HCT116 (cell line): Measurements from ENCODE around the gene KSR2. TPM values are rescaled to one million over a fixed set of nuclear protein-coding genes. Genes with fewer than 3 reads are reported as not detected.

Experiments used
- ATAC-seq: fragments of 200-7000 bp; cut with Tn5 transposase; 2 replicates; pipeline ENCODE4 v1.9.1; 2020; ENCODE audit warnings: mild to moderate bottlenecking, moderate library complexity
- BruUV-seq: library from RNA; stranded (reverse); fragments of 400-500 nt; replicated peaks from 2 replicates; lab custom pipeline; 2021; lab: Mats Ljungman, UMichigan
- CTCF ChIA-PET: fragments of 300-600 bp; sonication (Branson Sonifier 250); formaldehyde crosslinking; loops from one replicate; lab custom pipeline; 2021; ENCODE audit warnings: antibody characterized with exemption; lab: Charles Lee
- POLR2A ChIA-PET: fragments of 300-600, 350-600 bp; sonication (Branson Sonifier 250); formaldehyde crosslinking; loops from one replicate; lab custom pipeline; 2021; ENCODE audit warnings: antibody characterized with exemption; lab: Charles Lee
- RAD21 ChIA-PET, 2 experiments: fragments of 300-600 bp; sonication (Branson Sonifier 250); formaldehyde crosslinking; loops; one replicate each; lab custom pipeline; 2023; ENCODE audit warnings: low total read pairs in 2 of 2; ENCODE audit not compliant: uncharacterized antibody in 2 of 2, unreplicated experiment in 2 of 2, low non-redundant PET in 1 of 2; lab: Charles Lee
- DNase-seq: peaks from one replicate; pipeline ENCODE4 v3.0.0-alpha.2; 2010; ENCODE audit warnings: low read depth, low spot score
- H2AFZ ChIP-seq: fragments of 200-600 bp; shearing (Covaris generic), sonication (generic); 2 replicates; pipeline ENCODE4 v1.6.1; 2017; ENCODE audit warnings: low read depth, mixed run types, mixed read lengths, antibody characterized with exemption, low read length; ENCODE audit not compliant: poor library complexity, severe bottlenecking
- H3K27ac ChIP-seq: 2 replicates; pipeline ENCODE4 v1.5.1; 2012; ENCODE audit warnings: low read depth, low read length
- H3K27me3 ChIP-seq: fragments of 200-600 bp; sonication (generic); 2 replicates; pipeline ENCODE4 v1.6.1; 2016; ENCODE audit warnings: mixed run types, low read length, mixed read lengths; ENCODE audit not compliant: insufficient read depth
- H3K36me3 ChIP-seq, 2 experiments: fragments of 200-500 bp in 1 of 2; fragments of 200-600 bp in 1 of 2; sonication (Bioruptor generic) in 1 of 2; sonication (generic) in 1 of 2; 2 replicates each; pipeline versions ENCODE4 v1.5.1 to v1.6.1; 2014 to 2016; ENCODE audit warnings: low read length in 2 of 2, inconsistent platforms in 1 of 2, mixed read lengths in 1 of 2, mixed run types in 1 of 2; ENCODE audit not compliant: insufficient read depth in 2 of 2, control insufficient read depth in 1 of 2
- H3K4me1 ChIP-seq, 2 experiments: fragments of 200-600 bp in 1 of 2; sonication (generic) in 1 of 2; 2 replicates each; pipeline versions ENCODE4 v1.5.1 to v1.6.1; 2012 to 2017; ENCODE audit warnings: low read length in 2 of 2, inconsistent platforms in 1 of 2, mild to moderate bottlenecking in 1 of 2, mixed read lengths in 1 of 2, mixed run types in 1 of 2, moderate library complexity in 1 of 2; ENCODE audit not compliant: insufficient read depth in 2 of 2, control insufficient read depth in 1 of 2
- H3K4me2 ChIP-seq: fragments of 200-600 bp; sonication (generic); 2 replicates; pipeline ENCODE4 v1.6.1; 2017; ENCODE audit warnings: mixed run types, low read length, mixed read lengths
- H3K4me3 ChIP-seq, 2 experiments: fragments of 200-600 bp in 1 of 2; sonication (generic) in 1 of 2; replicated peaks in 1 of 2; 2 replicates each; pipeline ENCODE4 v1.5.1; 2011 to 2016; ENCODE audit warnings: low read length in 2 of 2, control low read depth in 1 of 2, low read depth in 1 of 2, mild to moderate bottlenecking in 1 of 2, mixed read lengths in 1 of 2, mixed run types in 1 of 2
- H3K79me2 ChIP-seq: fragments of 200-600 bp; sonication (generic); 2 replicates; pipeline ENCODE4 v1.6.1; 2017; ENCODE audit warnings: mild to moderate bottlenecking, mixed run types, low read length, moderate library complexity, mixed read lengths; ENCODE audit not compliant: insufficient read depth
- H3K9ac ChIP-seq: fragments of 200-600 bp; sonication (generic); 2 replicates; pipeline ENCODE4 v1.6.1; 2016; ENCODE audit warnings: low read length, mixed read lengths
- H3K9me2 ChIP-seq: fragments of 200-600 bp; sonication (generic), shearing (Covaris generic); 2 replicates; pipeline ENCODE4 v1.6.1; 2017; ENCODE audit warnings: mixed run types, mild to moderate bottlenecking, moderate library complexity; ENCODE audit not compliant: insufficient read depth
- H3K9me3 ChIP-seq, 2 experiments: fragments of 200-500 bp in 1 of 2; fragments of 200-600 bp in 1 of 2; sonication (Bioruptor generic) in 1 of 2; sonication (generic) in 1 of 2; 2 replicates each; pipeline ENCODE4 v1.6.1; 2014 to 2017; ENCODE audit warnings: low read length in 2 of 2, mixed read lengths in 2 of 2, inconsistent platforms in 1 of 2, low read depth in 1 of 2, mild to moderate bottlenecking in 1 of 2, mixed run types in 1 of 2, moderate library complexity in 1 of 2; ENCODE audit not compliant: control insufficient read depth in 1 of 2, insufficient read depth in 1 of 2
- H4K20me1 ChIP-seq: fragments of 200-600 bp; sonication (generic), shearing (Covaris generic); 2 replicates; pipeline ENCODE4 v1.6.1; 2017; ENCODE audit warnings: mixed run types, mild to moderate bottlenecking, moderate library complexity; ENCODE audit not compliant: insufficient read depth
- CEBPB ChIP-seq: IDR thresholded peaks from 2 replicates; pipeline ENCODE4 v1.6.1; 2012; ENCODE audit warnings: low read depth
- EGR1 ChIP-seq: IDR thresholded peaks from 2 replicates; pipeline ENCODE4 v1.6.1; 2012; ENCODE audit warnings: low read depth
- FOSL1 ChIP-seq: IDR thresholded peaks from 2 replicates; pipeline ENCODE4 v1.6.1; 2012; ENCODE audit warnings: low read depth
- JUND ChIP-seq: IDR thresholded peaks from 2 replicates; pipeline ENCODE4 v1.6.1; 2012
- RAD21 ChIP-seq: IDR thresholded peaks from 2 replicates; pipeline ENCODE4 v1.6.1; 2012; ENCODE audit warnings: low read depth, mild to moderate bottlenecking
- SIN3A ChIP-seq: IDR thresholded peaks from 2 replicates; pipeline ENCODE4 v1.6.1; 2012; ENCODE audit warnings: low read depth
- SP1 ChIP-seq: IDR thresholded peaks from 2 replicates; pipeline ENCODE4 v1.6.1; 2012; ENCODE audit warnings: low read depth
- SRF ChIP-seq: IDR thresholded peaks from 2 replicates; pipeline ENCODE4 v1.6.1; 2012; ENCODE audit warnings: low read depth
- YY1 ChIP-seq: IDR thresholded peaks from 2 replicates; pipeline ENCODE4 v1.6.1; 2011; ENCODE audit warnings: low read length, low read depth, moderate library complexity, mild to moderate bottlenecking; ENCODE audit not compliant: insufficient replicate concordance; ENCODE audit errors: extremely low read depth
- ZFX ChIP-seq: fragments of 450-650 bp; IDR thresholded peaks from 2 replicates; pipeline ENCODE4 v1.6.1; 2017
- intact Hi-C: fragments of 100-400 bp; cut with micrococcal nuclease; formaldehyde crosslinking; loops from 2 replicates; pipeline ENCODE4 v1.10.0; 2022
- total RNA-seq: library from RNA; stranded (reverse); gene quantifications from one replicate; pipeline ENCODE4 v1.2.1, GENCODE V29; 2021; ENCODE audit not compliant: unreplicated experiment
- TF ChIP-seq, protein P1 (sequence below): IDR thresholded peaks from 2 replicates; pipeline ENCODE4 v1.6.1; 2012
- TF ChIP-seq, protein P2 (sequence below): IDR thresholded peaks from 2 replicates; pipeline ENCODE4 v1.6.1; 2012; ENCODE audit warnings: low read depth
- TF ChIP-seq, protein P3 (sequence below): IDR thresholded peaks from 2 replicates; pipeline ENCODE4 v1.6.1; 2012

Gene KSR2
- total RNA-seq, 1 experiment from 2014 or later = 10.1 TPM

DNA sequence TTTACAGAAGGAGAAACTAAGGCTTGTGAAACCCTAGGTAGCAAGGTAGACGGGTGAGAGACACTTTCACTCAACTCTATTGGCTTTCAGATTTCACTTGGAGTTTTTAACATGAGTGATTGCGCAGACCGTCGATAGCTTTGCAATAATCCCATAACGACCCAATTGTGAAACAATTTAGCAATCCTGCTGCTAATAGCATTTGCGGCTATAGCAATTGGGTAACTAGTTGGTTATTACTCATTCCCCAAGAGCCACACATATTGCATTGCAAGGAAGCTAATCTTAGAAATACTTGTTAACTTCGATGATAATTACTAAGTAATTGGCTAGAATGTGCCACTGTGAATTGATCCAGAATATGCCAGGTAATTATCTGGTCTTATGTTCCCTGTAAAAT is 447.4 kb downstream of the KSR2 start (continued):
- no peak for TF ChIP-seq SP1
- TF ChIP-seq, all 23 proteins: peak for 0

DNA sequence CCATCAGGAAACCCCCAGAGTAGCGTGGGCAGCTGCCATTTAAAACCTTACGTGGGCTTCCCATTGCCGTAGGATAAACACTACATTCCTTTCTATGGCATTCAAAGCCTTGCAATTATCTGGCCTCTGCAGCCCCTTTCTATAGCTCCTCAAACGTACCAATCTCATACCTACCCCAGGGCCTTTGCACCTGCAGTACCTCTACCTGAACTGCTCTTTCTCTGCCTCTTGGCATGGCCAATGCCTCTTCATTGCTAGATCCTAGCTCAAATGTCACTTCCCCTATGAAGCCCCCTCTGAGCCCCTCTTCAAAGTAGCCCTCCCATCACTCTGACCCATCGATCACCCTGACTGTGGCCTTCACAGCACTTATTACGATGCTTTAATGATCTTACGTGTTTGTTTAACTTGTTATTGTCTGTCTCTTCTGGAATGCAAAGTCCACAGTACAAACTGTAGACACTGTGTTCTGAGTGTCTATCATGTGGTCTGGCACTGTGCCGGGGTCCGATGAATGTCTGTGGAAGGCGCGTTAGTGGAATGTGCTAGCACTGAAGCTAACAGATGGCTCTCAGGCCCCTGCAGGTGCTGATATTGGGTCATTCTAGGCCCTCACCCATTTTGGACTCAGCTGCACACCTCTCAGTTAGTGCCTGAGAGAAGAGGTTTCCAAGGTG is 450.1 kb downstream of the KSR2 start:
- H4K20me1 ChIP-seq = no peaks in the 10 kb centered on the region
- TF ChIP-seq, protein P1, sequence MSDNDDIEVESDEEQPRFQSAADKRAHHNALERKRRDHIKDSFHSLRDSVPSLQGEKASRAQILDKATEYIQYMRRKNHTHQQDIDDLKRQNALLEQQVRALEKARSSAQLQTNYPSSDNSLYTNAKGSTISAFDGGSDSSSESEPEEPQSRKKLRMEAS = no peak
- TF ChIP-seq, protein P2, sequence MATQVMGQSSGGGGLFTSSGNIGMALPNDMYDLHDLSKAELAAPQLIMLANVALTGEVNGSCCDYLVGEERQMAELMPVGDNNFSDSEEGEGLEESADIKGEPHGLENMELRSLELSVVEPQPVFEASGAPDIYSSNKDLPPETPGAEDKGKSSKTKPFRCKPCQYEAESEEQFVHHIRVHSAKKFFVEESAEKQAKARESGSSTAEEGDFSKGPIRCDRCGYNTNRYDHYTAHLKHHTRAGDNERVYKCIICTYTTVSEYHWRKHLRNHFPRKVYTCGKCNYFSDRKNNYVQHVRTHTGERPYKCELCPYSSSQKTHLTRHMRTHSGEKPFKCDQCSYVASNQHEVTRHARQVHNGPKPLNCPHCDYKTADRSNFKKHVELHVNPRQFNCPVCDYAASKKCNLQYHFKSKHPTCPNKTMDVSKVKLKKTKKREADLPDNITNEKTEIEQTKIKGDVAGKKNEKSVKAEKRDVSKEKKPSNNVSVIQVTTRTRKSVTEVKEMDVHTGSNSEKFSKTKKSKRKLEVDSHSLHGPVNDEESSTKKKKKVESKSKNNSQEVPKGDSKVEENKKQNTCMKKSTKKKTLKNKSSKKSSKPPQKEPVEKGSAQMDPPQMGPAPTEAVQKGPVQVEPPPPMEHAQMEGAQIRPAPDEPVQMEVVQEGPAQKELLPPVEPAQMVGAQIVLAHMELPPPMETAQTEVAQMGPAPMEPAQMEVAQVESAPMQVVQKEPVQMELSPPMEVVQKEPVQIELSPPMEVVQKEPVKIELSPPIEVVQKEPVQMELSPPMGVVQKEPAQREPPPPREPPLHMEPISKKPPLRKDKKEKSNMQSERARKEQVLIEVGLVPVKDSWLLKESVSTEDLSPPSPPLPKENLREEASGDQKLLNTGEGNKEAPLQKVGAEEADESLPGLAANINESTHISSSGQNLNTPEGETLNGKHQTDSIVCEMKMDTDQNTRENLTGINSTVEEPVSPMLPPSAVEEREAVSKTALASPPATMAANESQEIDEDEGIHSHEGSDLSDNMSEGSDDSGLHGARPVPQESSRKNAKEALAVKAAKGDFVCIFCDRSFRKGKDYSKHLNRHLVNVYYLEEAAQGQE = no peak
- TF ChIP-seq RAD21 = no peak
- TF ChIP-seq CEBPB = no peak
- TF ChIP-seq SIN3A = no peak
- no peak for TF ChIP-seq JUND
- no peak for TF ChIP-seq SP1
- TF ChIP-seq, protein P3, sequence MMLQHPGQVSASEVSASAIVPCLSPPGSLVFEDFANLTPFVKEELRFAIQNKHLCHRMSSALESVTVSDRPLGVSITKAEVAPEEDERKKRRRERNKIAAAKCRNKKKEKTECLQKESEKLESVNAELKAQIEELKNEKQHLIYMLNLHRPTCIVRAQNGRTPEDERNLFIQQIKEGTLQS = no peak
- TF ChIP-seq ZFX = no peak
- TF ChIP-seq YY1 = no peak
- no peak for TF ChIP-seq FOSL1
- no peak for TF ChIP-seq EGR1
- no peak for TF ChIP-seq SRF
- BruUV-seq = no TSS peak
- ATAC-seq = no peak
- no peaks in the 10 kb centered on the region for H3K79me2 ChIP-seq
- ChIA-PET RAD21 (interaction anchor here in 1 of 2 experiments (1.2 kb wide), 1 partner anchor 152 kb away, joined by 3 read pairs; no protein-coding TSS in a partner anchor), POLR2A (no interaction called here), CTCF (no interaction called here)
- no peaks in the 10 kb centered on the region for H3K27me3 ChIP-seq
- no peaks in the 10 kb centered on the region for H3K9me3 ChIP-seq
- no peaks in the 10 kb centered on the region for H3K9me2 ChIP-seq
- no peaks in the 10 kb centered on the region for H3K36me3 ChIP-seq
- no peak overlapping the region for H3K9ac ChIP-seq
- H2AFZ ChIP-seq = no peak overlapping the region
- H3K4me2 ChIP-seq = no peak overlapping the region
- H3K4me1 ChIP-seq = no peaks in the 10 kb centered on the region
- DNase-seq = no peak
- no peak overlapping the region for H3K4me3 ChIP-seq
- intact Hi-C loops = no loop called here
- no peak overlapping the region for H3K27ac ChIP-seq
